CD14-positive monocyte (primary cell): ENCODE measurements around the gene CMSS1. TPM values are rescaled to one million over a fixed set of nuclear protein-coding genes. Genes with fewer than 3 reads are reported as not detected.

ENCODE experiments used
- DNase-seq, 3 donors: peaks; one replicate each; pipeline ENCODE4 v3.0.0-alpha.2; 2011 to 2022
- H2AFZ ChIP-seq: 2 replicates; pipeline ENCODE4 v1.6.0; 2012; ENCODE audit warnings: mild to moderate bottlenecking, low read depth, low read length, inconsistent platforms; ENCODE audit not compliant: insufficient read depth, poor library complexity, severe bottlenecking
- H3K27ac ChIP-seq, 2 donors: 1 replicate in 1 of 2; 2 replicates in 1 of 2; pipeline ENCODE4 v1.5.1; 2012 to 2013; ENCODE audit warnings: low read length in 2 of 2, control low read depth in 1 of 2, inconsistent platforms in 1 of 2, low read depth in 1 of 2, mild to moderate bottlenecking in 1 of 2
- H3K27me3 ChIP-seq, 2 donors: one replicate each; pipeline versions ENCODE4 v1.6.0 to v1.6.1; 2011 to 2013; ENCODE audit warnings: low read length in 2 of 2; ENCODE audit not compliant: control insufficient read depth in 2 of 2, insufficient read depth in 2 of 2
- H3K36me3 ChIP-seq, 2 donors: replicated peaks in 1 of 2; 1 replicate in 1 of 2; 2 replicates in 1 of 2; pipeline versions ENCODE4 v1.5.1 to v1.6.1; 2012 to 2013; ENCODE audit warnings: low read length in 2 of 2, control low read depth in 1 of 2, inconsistent platforms in 1 of 2, mild to moderate bottlenecking in 1 of 2; ENCODE audit not compliant: insufficient read depth in 2 of 2, control insufficient read depth in 1 of 2
- H3K4me1 ChIP-seq, 2 donors: 1 replicate in 1 of 2; 2 replicates in 1 of 2; pipeline versions ENCODE4 v1.5.1 to v1.6.1; 2012 to 2013; ENCODE audit warnings: low read length in 2 of 2, control low read depth in 1 of 2, inconsistent platforms in 1 of 2, mild to moderate bottlenecking in 1 of 2, moderate library complexity in 1 of 2; ENCODE audit not compliant: insufficient read depth in 2 of 2, control insufficient read depth in 1 of 2
- H3K4me2 ChIP-seq: replicated peaks from 2 replicates; pipeline ENCODE3; 2012; ENCODE audit warnings: low read length, moderate library complexity, mild to moderate bottlenecking; ENCODE audit not compliant: poor library complexity, severe bottlenecking; ENCODE audit errors: extremely low read depth
- H3K4me3 ChIP-seq, 3 experiments: fragments of 200-600 bp in 1 of 3; sonication (generic) in 1 of 3; replicated peaks in 1 of 3; 1 replicate in 2 of 3; 2 replicates in 1 of 3; pipeline ENCODE4 v1.5.1; 2011 to 2013; ENCODE audit warnings: low read length in 3 of 3, mild to moderate bottlenecking in 3 of 3, control low read depth in 2 of 3, low read depth in 2 of 3, inconsistent platforms in 1 of 3, moderate library complexity in 1 of 3
- H3K79me2 ChIP-seq: 2 replicates; pipeline ENCODE4 v1.6.0; 2012; ENCODE audit warnings: mild to moderate bottlenecking, control low read depth, inconsistent platforms, low read length, moderate library complexity; ENCODE audit not compliant: insufficient read depth
- H3K9ac ChIP-seq: 2 replicates; pipeline ENCODE4 v1.6.0; 2017; ENCODE audit warnings: low read length, mild to moderate bottlenecking; ENCODE audit not compliant: insufficient read depth, poor library complexity, severe bottlenecking
- H3K9me3 ChIP-seq, 2 donors: replicated peaks in 1 of 2; 1 replicate in 1 of 2; 2 replicates in 1 of 2; pipeline versions ENCODE4 v1.5.1 to v1.6.1; 2012 to 2013; ENCODE audit warnings: low read length in 2 of 2, control low read depth in 1 of 2; ENCODE audit not compliant: control insufficient read depth in 1 of 2, insufficient read depth in 1 of 2
- H4K20me1 ChIP-seq: 2 replicates; pipeline ENCODE4 v1.6.0; 2012; ENCODE audit warnings: mild to moderate bottlenecking, low read length, control low read depth, moderate library complexity; ENCODE audit not compliant: insufficient read depth
- H3K27ac Mint-ChIP-seq, 7 donors: one replicate each; pipeline ENCODE4 v1.8.0; 2020; ENCODE audit warnings: mild to moderate bottlenecking in 7 of 7, mixed read lengths in 7 of 7, moderate library complexity in 6 of 7, inconsistent platforms in 2 of 7
- H3K27me3 Mint-ChIP-seq, 3 donors: one replicate each; pipeline ENCODE4 v1.8.0; 2021 to 2022; ENCODE audit warnings: low read depth in 3 of 3, mild to moderate bottlenecking in 3 of 3, mixed read lengths in 3 of 3, moderate library complexity in 3 of 3, inconsistent platforms in 1 of 3
- H3K36me3 Mint-ChIP-seq, 2 donors: one replicate each; pipeline ENCODE4 v1.8.0; 2020; ENCODE audit warnings: mixed read lengths in 2 of 2, inconsistent platforms in 1 of 2, mild to moderate bottlenecking in 1 of 2
- H3K4me1 Mint-ChIP-seq: one replicate; pipeline ENCODE4 v1.8.0; 2020; ENCODE audit warnings: mild to moderate bottlenecking, mixed read lengths
- H3K4me3 Mint-ChIP-seq, 2 donors: one replicate each; pipeline ENCODE4 v1.8.0; 2020; ENCODE audit warnings: mild to moderate bottlenecking in 2 of 2, mixed read lengths in 2 of 2, moderate library complexity in 1 of 2
- H3K9me3 Mint-ChIP-seq, 7 donors: one replicate each; pipeline ENCODE4 v1.8.0; 2020 to 2022; ENCODE audit warnings: mixed read lengths in 7 of 7, mild to moderate bottlenecking in 6 of 7, moderate library complexity in 6 of 7, inconsistent platforms in 2 of 7
- WGBS: methylation state at CpG from one replicate; pipeline ENCODE4 v1.1.5; 2013; ENCODE audit warnings: missing lambda C conversion rate; ENCODE audit not compliant: insufficient coverage; 5-methylcytosine and 5-hydroxymethylcytosine counted together
- intact Hi-C, 2 donors: fragments of 100-400 bp; cut with micrococcal nuclease; formaldehyde crosslinking; loops; one replicate each; pipeline versions ENCODE4 v1.15.0 to v1.15.1; 2023
- polyA plus RNA-seq, 3 donors: library from polyadenylated mRNA; depleted of rRNA in 1 of 3; unstranded in 2 of 3; stranded (reverse) in 1 of 3; fragments of 300-500 nt in 2 of 3; fragments of >200 nt in 1 of 3; fragmentation: Illumina TruSeq in 2 of 3; gene quantifications; 1 replicate in 2 of 3; 2 replicates in 1 of 3; pipeline ENCODE4 v1.2.3, GENCODE V29; 2012 to 2021
- TF ChIP-seq, protein P1 (sequence below): fragments of 200-600 bp; IDR thresholded peaks from one replicate; pipeline ENCODE4 v1.8.0; 2022; ENCODE audit warnings: antibody characterized with exemption, mild to moderate bottlenecking

CMSS1 gene
- polyA plus RNA-seq, 3 donors: 1.1 to 3.6 (median 2.2) TPM

DNA sequence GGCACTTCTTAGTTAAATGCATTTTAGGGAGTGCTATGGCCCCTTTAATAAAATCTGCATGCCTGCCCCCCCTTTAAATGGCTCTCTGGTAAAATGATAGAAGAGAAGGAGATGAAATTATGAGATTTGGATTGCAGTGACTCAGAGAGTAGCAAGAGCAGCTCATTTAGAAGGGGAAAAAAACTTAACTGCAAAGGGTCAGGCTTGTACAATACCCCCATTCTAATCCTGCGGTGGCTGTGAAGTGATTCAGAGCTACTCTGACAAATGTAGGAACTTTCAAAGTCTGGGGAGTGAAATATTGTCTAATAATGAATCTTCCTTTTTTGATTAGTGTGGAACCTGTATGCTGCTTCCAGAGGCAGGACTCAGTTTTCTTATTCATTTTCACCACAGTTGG lies 399.1 kb downstream of the CMSS1 start:
- Histone ChIP-seq H3K27me3 (no peaks in the 10 kb centered on the region), H2AFZ (no peak overlapping the region), H3K9me3 (no peaks in the 10 kb centered on the region), H3K36me3 (no peaks in the 10 kb centered on the region), H3K4me3 (no peak overlapping the region), H3K79me2 (no peaks in the 10 kb centered on the region), H3K4me1 (no peaks in the 10 kb centered on the region), H3K4me2 (no peak overlapping the region), H3K27ac (no peak overlapping the region), H4K20me1 (no peaks in the 10 kb centered on the region), H3K9ac (no peak overlapping the region)
- WGBS: no CpG with 5 or more reads among the region's 1 CpG
- no peaks in the 10 kb centered on the region for H3K36me3 Mint-ChIP-seq
- H3K27me3 Mint-ChIP-seq: no peaks in the 10 kb centered on the region
- no peak overlapping the region for H3K27ac Mint-ChIP-seq
- TF ChIP-seq, protein P1, sequence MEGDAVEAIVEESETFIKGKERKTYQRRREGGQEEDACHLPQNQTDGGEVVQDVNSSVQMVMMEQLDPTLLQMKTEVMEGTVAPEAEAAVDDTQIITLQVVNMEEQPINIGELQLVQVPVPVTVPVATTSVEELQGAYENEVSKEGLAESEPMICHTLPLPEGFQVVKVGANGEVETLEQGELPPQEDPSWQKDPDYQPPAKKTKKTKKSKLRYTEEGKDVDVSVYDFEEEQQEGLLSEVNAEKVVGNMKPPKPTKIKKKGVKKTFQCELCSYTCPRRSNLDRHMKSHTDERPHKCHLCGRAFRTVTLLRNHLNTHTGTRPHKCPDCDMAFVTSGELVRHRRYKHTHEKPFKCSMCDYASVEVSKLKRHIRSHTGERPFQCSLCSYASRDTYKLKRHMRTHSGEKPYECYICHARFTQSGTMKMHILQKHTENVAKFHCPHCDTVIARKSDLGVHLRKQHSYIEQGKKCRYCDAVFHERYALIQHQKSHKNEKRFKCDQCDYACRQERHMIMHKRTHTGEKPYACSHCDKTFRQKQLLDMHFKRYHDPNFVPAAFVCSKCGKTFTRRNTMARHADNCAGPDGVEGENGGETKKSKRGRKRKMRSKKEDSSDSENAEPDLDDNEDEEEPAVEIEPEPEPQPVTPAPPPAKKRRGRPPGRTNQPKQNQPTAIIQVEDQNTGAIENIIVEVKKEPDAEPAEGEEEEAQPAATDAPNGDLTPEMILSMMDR: no peak
- DNase-seq: no peak
- peaks cover 3 to 16% (median 8%) of the 10 kb centered on the region in 7 donors for H3K9me3 Mint-ChIP-seq
- H3K4me3 Mint-ChIP-seq: no peak overlapping the region
- intact Hi-C loops: no loop called here
- no peaks in the 10 kb centered on the region for H3K4me1 Mint-ChIP-seq

DNA sequence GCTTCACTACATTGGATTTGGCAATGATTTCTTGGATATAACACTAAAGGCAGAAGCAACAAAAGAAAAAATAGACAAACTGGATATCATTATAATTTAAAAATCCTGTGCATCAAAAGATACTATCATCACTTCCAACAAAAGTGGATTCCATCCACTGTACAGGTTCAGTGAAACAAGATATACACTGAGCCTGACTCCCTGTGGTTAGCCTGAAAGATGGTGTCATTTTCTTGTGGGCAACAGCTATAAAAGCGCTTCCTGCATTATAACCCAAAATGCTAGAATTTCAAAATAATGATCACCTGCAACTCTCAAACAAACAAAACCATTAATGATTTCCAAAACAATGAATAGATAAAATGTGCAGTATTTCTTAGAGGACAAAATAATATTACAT lies 403.5 kb downstream of the CMSS1 start:
- Mint-ChIP-seq H3K4me1 (no peaks in the 10 kb centered on the region), H3K4me3 (no peak overlapping the region), H3K27me3 (peaks cover 0 to 2% (median 0%) of the 10 kb centered on the region in 3 donors), H3K9me3 (peaks cover 6 to 27% (median 11%) of the 10 kb centered on the region in 7 donors), H3K36me3 (no peaks in the 10 kb centered on the region), H3K27ac (no peak overlapping the region)
- Histone ChIP-seq H3K4me2 (no peak overlapping the region), H3K79me2 (no peaks in the 10 kb centered on the region), H3K27ac (no peak overlapping the region), H3K9me3 (peaks cover 0 to 5% of the 10 kb centered on the region in 2 donors), H4K20me1 (no peaks in the 10 kb centered on the region), H2AFZ (no peak overlapping the region), H3K36me3 (no peaks in the 10 kb centered on the region), H3K9ac (no peak overlapping the region), H3K4me3 (no peak overlapping the region), H3K4me1 (no peaks in the 10 kb centered on the region), H3K27me3 (no peaks in the 10 kb centered on the region)
- TF ChIP-seq, protein P1: no peak
- intact Hi-C loops: no loop called here
- DNase-seq: no peak
- WGBS: no CpG with 5 or more reads among the region's 1 CpG
